ENCODE results near the gene CCZ1B. TPM values are rescaled to one million over a fixed set of nuclear protein-coding genes. Genes with fewer than 3 reads are reported as not detected.

CCZ1B gene
- 42.0 and 52.0 TPM in 2 replicates for total RNA-seq

DNA sequence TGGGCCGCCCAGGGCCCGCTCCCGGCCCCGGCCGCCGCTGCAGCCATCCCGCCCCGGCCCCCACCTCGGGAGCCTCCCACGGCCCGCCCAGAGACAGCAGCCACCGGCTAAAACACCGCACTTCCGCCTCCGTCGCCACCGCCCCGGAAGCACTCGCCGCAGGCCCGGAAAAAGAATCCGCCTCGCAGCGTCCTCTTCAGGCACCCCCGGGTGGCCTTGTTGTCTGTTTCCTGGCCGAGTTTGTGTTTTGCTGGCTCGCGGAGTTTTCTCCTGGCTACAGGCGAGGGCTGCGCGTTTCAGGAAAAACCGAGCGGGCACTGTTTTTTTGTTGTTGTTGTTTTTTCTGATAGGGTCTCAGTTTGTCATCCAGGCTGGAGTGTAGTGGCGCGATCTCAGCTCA is at the start of gene CCZ1B:
Gene CCZ1B (minus strand): TSS at position 125 of the 400 bp plus-strand sequence. CDS start 78 bp downstream, at position 47.

DNA sequence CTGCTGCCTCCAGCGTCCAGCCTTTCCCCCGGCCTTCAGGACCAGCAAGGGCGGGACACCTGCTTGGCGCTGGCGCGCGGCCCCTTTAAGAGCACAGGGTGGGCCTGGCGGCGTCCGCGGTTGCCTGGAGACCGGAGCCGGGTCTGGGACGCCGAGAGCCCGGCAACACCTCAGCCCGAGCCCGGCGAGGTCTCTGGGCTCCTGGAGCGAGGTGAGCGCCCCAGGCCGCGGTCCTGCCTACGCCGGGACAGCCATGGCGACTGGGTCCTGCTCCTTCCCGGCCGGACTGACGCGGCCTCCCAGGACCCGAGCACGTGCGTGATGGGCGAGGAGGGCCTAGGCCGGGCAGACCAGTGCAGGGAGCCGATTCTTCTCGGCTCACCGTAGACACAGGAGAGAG is 72.1 kb downstream of the CCZ1B start, which contains the start of gene RSPH10B2:
Gene RSPH10B2 (plus strand): TSS at position 140 of the 400 bp plus-strand sequence. CDS start 3,575 bp downstream, outside the sequence.

Other genes starting within 250 kb of the CCZ1B start
- 57.6 and 59.2 TPM in 2 replicates for gene ZDHHC4, start 248.8 kb downstream of the CCZ1B start, total RNA-seq
- gene INTS15, start 236.3 kb downstream of the CCZ1B start, total RNA-seq: 6.1 and 6.3 TPM in 2 replicates
- 0.06 and 0.13 TPM in 2 replicates for gene ZNF853, start 210.7 kb downstream of the CCZ1B start, total RNA-seq
- 9.3 and 12.4 TPM in 2 replicates for gene ZNF316, start 189.0 kb downstream of the CCZ1B start, total RNA-seq
- 14.4 and 14.5 TPM in 2 replicates for gene ZNF12, start 119.3 kb downstream of the CCZ1B start, total RNA-seq
- 0.19 TPM in 1 of 2 replicates, not detected in the other for gene RSPH10B2, start 72.2 kb downstream of the CCZ1B start, total RNA-seq

Measured in aortic smooth muscle cell (primary cell).